Uterus (tissue), 4 donors: ENCODE data around the gene STXBP1. TPM values are rescaled to one million over a fixed set of nuclear protein-coding genes. Genes with fewer than 3 reads are reported as not detected.

Experiments
- DNase-seq, 2 donors: peaks; one replicate each; pipeline ENCODE4 v3.0.0-alpha.2; 2019 to 2020
- H3K27ac ChIP-seq, 2 donors: fragments of 200-600 bp; sonication (generic); 1 replicate in 1 of 2; 2 replicates in 1 of 2; pipeline ENCODE4 v1.5.1; 2016 to 2018
- H3K27me3 ChIP-seq, 2 donors: fragments of 200-600 bp; sonication (generic); one replicate each; pipeline ENCODE4 v1.5.1; 2018 to 2019; ENCODE audit warnings: control low read depth in 1 of 2
- H3K36me3 ChIP-seq, 2 donors: fragments of 200-600 bp; sonication (generic); one replicate each; pipeline ENCODE4 v1.5.1; 2019; ENCODE audit warnings: control low read depth in 1 of 2
- H3K4me1 ChIP-seq, 2 donors: fragments of 200-600 bp; sonication (generic); one replicate each; pipeline ENCODE4 v1.5.1; 2018 to 2019; ENCODE audit warnings: control low read depth in 1 of 2
- H3K4me3 ChIP-seq, 2 donors: fragments of 200-600 bp; sonication (generic); 1 replicate in 1 of 2; 2 replicates in 1 of 2; pipeline ENCODE4 v1.5.1; 2018 to 2019; ENCODE audit warnings: mild to moderate bottlenecking in 1 of 2
- H3K9me3 ChIP-seq, 2 donors: fragments of 200-600 bp; sonication (generic); one replicate each; pipeline ENCODE4 v1.5.1; 2019; ENCODE audit warnings: control low read depth in 1 of 2
- CTCF ChIP-seq, 4 experiments: fragments of 200-600 bp in 2 of 4; fragments of 450-650 bp in 2 of 4; sonication (generic) in 2 of 4; IDR thresholded peaks; one replicate each; pipeline ENCODE4 v1.5.1; 2016 to 2019; ENCODE audit warnings: antibody characterized with exemption in 4 of 4, mild to moderate bottlenecking in 2 of 4, moderate library complexity in 1 of 4
- POLR2A ChIP-seq, 2 donors: fragments of 450-650 bp; IDR thresholded peaks; one replicate each; pipeline ENCODE4 v1.6.1; 2016; ENCODE audit warnings: antibody characterized with exemption in 2 of 2, mild to moderate bottlenecking in 1 of 2, moderate library complexity in 1 of 2
- intact Hi-C: fragments of 100-400 bp; cut with DNase I; formaldehyde crosslinking; loops from one replicate; pipeline ENCODE4 v1.15.1; 2023; ENCODE audit warnings: low total_unique reads
- total RNA-seq, 4 donors: library from RNA; depleted of rRNA in 3 of 4; stranded (reverse); fragments of >200 nt in 3 of 4; gene quantifications; one replicate each; pipeline versions ENCODE4 v1.1.0 to v1.2.4, GENCODE V29; 2014 to 2023
- donor health status: DM: yes; HTN: yes; CAD: no.

Gene STXBP1
- total RNA-seq, 4 donors from 2014 or later, result 46.6 to 147 (median 99.5) TPM

- intact Hi-C loops, result loop anchor here (10.0 kb wide), 1 partner anchor 129 kb away; no protein-coding TSS in a partner anchor
- H3K4me3 ChIP-seq, result no peak overlapping the region
- DNase-seq, result no peak
These were observed 111.9 kb downstream of the STXBP1 start for GRCh38 chr9:127724012-127724411.

GRCh38 chr9:127726871-127727270, 114.8 kb downstream of the STXBP1 start:
- DNase-seq, result no peak
- H3K4me3 ChIP-seq, result no peak overlapping the region
- H3K27me3 ChIP-seq, result no peaks in the 10 kb centered on the region
- H3K27ac ChIP-seq, result no peak overlapping the region
- intact Hi-C loops, result loop anchor here (10.0 kb wide), 1 partner anchor 132 kb away; no protein-coding TSS in a partner anchor
- TF ChIP-seq POLR2A (IDR thresholded peaks at IDR 0.05) (no peak), CTCF (IDR thresholded peaks at IDR 0.05) (no peak)
- H3K36me3 ChIP-seq, result no peaks in the 10 kb centered on the region
- H3K4me1 ChIP-seq, result no peaks in the 10 kb centered on the region
- no peaks in the 10 kb centered on the region for H3K9me3 ChIP-seq

More at GRCh38 chr9:127724012-127724411, 111.9 kb downstream of the STXBP1 start:
- TF ChIP-seq POLR2A (IDR thresholded peaks at IDR 0.05) (no peak), CTCF (IDR thresholded peaks at IDR 0.05) (no peak)
- Histone ChIP-seq H3K36me3 (no peaks in the 10 kb centered on the region), H3K27ac (no peak overlapping the region), H3K4me1 (no peaks in the 10 kb centered on the region), H3K9me3 (no peaks in the 10 kb centered on the region), H3K27me3 (no peaks in the 10 kb centered on the region)

GRCh38 chr9:127728808-127729207, 116.7 kb downstream of the STXBP1 start:
- Histone ChIP-seq H3K4me3 (no peak overlapping the region), H3K27ac (no peak overlapping the region), H3K4me1 (no peaks in the 10 kb centered on the region), H3K9me3 (no peaks in the 10 kb centered on the region), H3K36me3 (no peaks in the 10 kb centered on the region), H3K27me3 (no peaks in the 10 kb centered on the region)
- no peak for DNase-seq
- intact Hi-C loops, result loop anchor here (10.0 kb wide), 1 partner anchor 134 kb away; no protein-coding TSS in a partner anchor
- no peak for TF ChIP-seq POLR2A (IDR thresholded peaks at IDR 0.05)
- no peak for TF ChIP-seq CTCF (IDR thresholded peaks at IDR 0.05)

- no peak overlapping the region for H3K27ac ChIP-seq
- H3K4me3 ChIP-seq, result no peak overlapping the region
- intact Hi-C loops, result loop anchor here (10.0 kb wide), 1 partner anchor 135 kb away; no protein-coding TSS in a partner anchor
- TF ChIP-seq CTCF (IDR thresholded peaks at IDR 0.05) (no peak), POLR2A (IDR thresholded peaks at IDR 0.05) (no peak)
- no peaks in the 10 kb centered on the region for H3K27me3 ChIP-seq
- no peaks in the 10 kb centered on the region for H3K36me3 ChIP-seq
- H3K9me3 ChIP-seq, result no peaks in the 10 kb centered on the region
- H3K4me1 ChIP-seq, result no peaks in the 10 kb centered on the region
- DNase-seq, result no peak
These were observed 117.6 kb downstream of the STXBP1 start for GRCh38 chr9:127729522-127730256.

- Histone ChIP-seq H3K27me3 (no peaks in the 10 kb centered on the region), H3K36me3 (no peaks in the 10 kb centered on the region), H3K9me3 (no peaks in the 10 kb centered on the region), H3K4me1 (no peaks in the 10 kb centered on the region), H3K4me3 (no peak overlapping the region), H3K27ac (no peak overlapping the region)
- no peak for DNase-seq
- no peak for TF ChIP-seq CTCF (IDR thresholded peaks at IDR 0.05)
- TF ChIP-seq POLR2A (IDR thresholded peaks at IDR 0.05), result no peak
- intact Hi-C loops, result no loop called here
These were observed 118.2 kb downstream of the STXBP1 start for GRCh38 chr9:127730262-127730661.
